Fibroblast of lung (primary cell): Measurements from ENCODE around the gene SURF4. TPM values are rescaled to one million over a fixed set of nuclear protein-coding genes. Genes with fewer than 3 reads are reported as not detected.
A peak's percentile ranks its signal among the peaks of the same experiment; 100 is the strongest.

Experiments used
- DNase-seq, 2 donors: peaks; one replicate each; pipeline versions ENCODE4 v3.0.0 to v3.0.0-alpha.2; 2010; ENCODE audit warnings: low read depth in 2 of 2
- H2AFZ ChIP-seq: 2 replicates; pipeline ENCODE4 v1.5.1; 2012; ENCODE audit warnings: low read length, control low read depth, inconsistent platforms
- H3K27ac ChIP-seq: 2 replicates; pipeline ENCODE4 v1.5.1; 2011; ENCODE audit warnings: low read length, control low read depth; ENCODE audit not compliant: insufficient read depth
- H3K27me3 ChIP-seq: 2 replicates; pipeline ENCODE4 v1.5.1; 2011; ENCODE audit warnings: mild to moderate bottlenecking, low read length; ENCODE audit not compliant: control insufficient read depth, insufficient read depth
- H3K36me3 ChIP-seq: 2 replicates; pipeline ENCODE4 v1.5.1; 2011; ENCODE audit warnings: low read length; ENCODE audit not compliant: control insufficient read depth, insufficient read depth
- H3K4me1 ChIP-seq: 2 replicates; pipeline ENCODE4 v1.5.1; 2011; ENCODE audit warnings: low read length; ENCODE audit not compliant: control insufficient read depth, insufficient read depth; ENCODE audit errors: extremely low read depth
- H3K4me2 ChIP-seq: 2 replicates; pipeline ENCODE4 v1.5.1; 2011; ENCODE audit warnings: low read length, control low read depth; ENCODE audit not compliant: insufficient read depth; ENCODE audit errors: extremely low read depth
- H3K4me3 ChIP-seq, 4 experiments: fragments of 200-600 bp in 1 of 4; sonication (generic) in 1 of 4; replicated peaks in 1 of 4; 2 replicates each; pipeline ENCODE4 v1.5.1; 2011 to 2016; ENCODE audit warnings: low read length in 4 of 4, low read depth in 3 of 4, mild to moderate bottlenecking in 3 of 4, control low read depth in 2 of 4, inconsistent platforms in 1 of 4, mixed read lengths in 1 of 4; ENCODE audit not compliant: insufficient read depth in 1 of 4; ENCODE audit errors: control extremely low read depth in 1 of 4
- H3K79me2 ChIP-seq: 2 replicates; pipeline ENCODE4 v1.5.1; 2012; ENCODE audit warnings: mild to moderate bottlenecking, low read length, inconsistent platforms; ENCODE audit not compliant: control insufficient read depth, insufficient read depth
- H3K9ac ChIP-seq: 2 replicates; pipeline ENCODE4 v1.5.1; 2011; ENCODE audit warnings: mild to moderate bottlenecking, low read length, control low read depth; ENCODE audit not compliant: insufficient read depth
- H3K9me3 ChIP-seq: 2 replicates; pipeline ENCODE4 v1.5.1; 2012; ENCODE audit warnings: low read depth, low read length; ENCODE audit not compliant: control insufficient read depth, insufficient read depth
- H4K20me1 ChIP-seq: 2 replicates; pipeline ENCODE4 v1.5.1; 2011; ENCODE audit warnings: low read length; ENCODE audit not compliant: control insufficient read depth, insufficient read depth; ENCODE audit errors: extremely low read depth
- CTCF ChIP-seq, 2 donors: IDR thresholded peaks in 1 of 2; conservative IDR thresholded peaks in 1 of 2; 1 replicate in 1 of 2; 2 replicates in 1 of 2; pipeline ENCODE4 v1.5.1; 2011 to 2012; ENCODE audit warnings: low read length in 2 of 2, control low read depth in 1 of 2, inconsistent platforms in 1 of 2, low read depth in 1 of 2, mild to moderate bottlenecking in 1 of 2
- EZH2 ChIP-seq: IDR thresholded peaks from 2 replicates; pipeline ENCODE4 v1.5.1; 2012; ENCODE audit warnings: low read length, control low read depth, mild to moderate bottlenecking; ENCODE audit errors: missing control alignments
- polyA plus RNA-seq, 2 donors: library from polyadenylated mRNA; depleted of rRNA in 1 of 2; stranded (reverse) in 1 of 2; unstranded in 1 of 2; fragments of >200 nt; gene quantifications; 2 replicates each; pipeline ENCODE4 v1.2.1, GENCODE V29; 2011 to 2012; ENCODE audit warnings: missing spikeins in 1 of 2
- total RNA-seq: library from RNA; depleted of rRNA; stranded (reverse); fragments of >200 nt; gene quantifications from 2 replicates; pipeline ENCODE4 v1.2.1, GENCODE V29; 2014

Gene SURF4
- total and polyA plus RNA-seq, 2 donors (not counting 1 experiment from before 2014, with no cell fraction given) = 338 to 358 TPM

GRCh38 chr9:133371261-133371711 is 4.6 kb downstream of the SURF4 start:
- H2AFZ ChIP-seq = no peak overlapping the region
- H3K4me2 ChIP-seq = no peak overlapping the region
- H3K27me3 ChIP-seq = no peaks in the 10 kb centered on the region
- H3K4me3 ChIP-seq = no peak overlapping the region
- TF ChIP-seq CTCF (conservative IDR thresholded peaks at IDR 0.05 in 1 of 2, IDR thresholded peaks at IDR 0.05 in 1 of 2; ENCODE audit: low read depth in 1 of 2, low read length in 2 of 2) = no peak
- no peak for TF ChIP-seq EZH2
- H3K9me3 ChIP-seq = no peaks in the 10 kb centered on the region
- H3K9ac ChIP-seq = no peak overlapping the region
- H4K20me1 ChIP-seq = peaks cover 10% of the 10 kb centered on the region
- no peak overlapping the region for H3K27ac ChIP-seq
- peaks cover 43% of the 10 kb centered on the region for H3K36me3 ChIP-seq
- H3K79me2 ChIP-seq = peaks cover 95% of the 10 kb centered on the region
- peak in 1 of 2 donors; percentile 52 for DNase-seq
- peaks cover 10% of the 10 kb centered on the region for H3K4me1 ChIP-seq

DNA sequence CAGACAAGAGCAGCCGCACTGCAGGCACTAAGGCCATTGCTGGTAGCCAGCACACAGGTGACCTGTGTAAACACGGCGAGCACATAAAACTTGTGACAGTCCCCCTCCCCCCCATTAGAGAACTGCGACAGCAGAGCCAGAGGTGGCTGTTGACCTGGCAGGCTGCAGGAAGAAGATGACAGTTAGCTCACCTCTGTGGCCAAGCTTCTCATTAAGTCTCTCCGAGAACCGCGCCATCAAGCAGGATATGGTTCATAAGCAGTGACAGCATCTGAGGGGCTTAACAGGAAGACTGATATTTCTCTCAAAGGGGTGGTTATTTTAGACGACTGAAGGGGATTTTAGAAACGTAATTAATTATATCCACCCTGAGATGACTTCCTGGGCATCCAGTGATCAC is 5.2 kb downstream of the SURF4 start:
- peak overlapping the region; percentile 21 for H3K4me2 ChIP-seq
- H3K4me3 ChIP-seq = no peak overlapping the region
- H3K9me3 ChIP-seq = no peaks in the 10 kb centered on the region
- no peak overlapping the region for H2AFZ ChIP-seq
- peaks cover 100% of the 10 kb centered on the region for H3K79me2 ChIP-seq
- H4K20me1 ChIP-seq = peaks cover 10% of the 10 kb centered on the region
- TF ChIP-seq CTCF (conservative IDR thresholded peaks at IDR 0.05 in 1 of 2, IDR thresholded peaks at IDR 0.05 in 1 of 2; ENCODE audit: low read depth in 1 of 2, low read length in 2 of 2) (no peak), EZH2 (no peak)
- peaks cover 10% of the 10 kb centered on the region for H3K4me1 ChIP-seq
- no peak overlapping the region for H3K9ac ChIP-seq
- no peak for DNase-seq
- H3K27ac ChIP-seq = no peak overlapping the region
- no peaks in the 10 kb centered on the region for H3K27me3 ChIP-seq
- peaks cover 48% of the 10 kb centered on the region for H3K36me3 ChIP-seq

GRCh38 chr9:133369933-133370332 is 5.9 kb downstream of the SURF4 start:
- Histone ChIP-seq H4K20me1 (peaks cover 10% of the 10 kb centered on the region), H3K36me3 (peaks cover 48% of the 10 kb centered on the region), H3K9me3 (no peaks in the 10 kb centered on the region), H3K9ac (no peak overlapping the region), H2AFZ (no peak overlapping the region), H3K27me3 (no peaks in the 10 kb centered on the region), H3K4me1 (peaks cover 10% of the 10 kb centered on the region), H3K27ac (no peak overlapping the region), H3K4me3 (no peak overlapping the region), H3K4me2 (no peak overlapping the region), H3K79me2 (peaks cover 98% of the 10 kb centered on the region)
- DNase-seq = no peak
- no peak for TF ChIP-seq EZH2
- no peak for TF ChIP-seq CTCF (conservative IDR thresholded peaks at IDR 0.05 in 1 of 2, IDR thresholded peaks at IDR 0.05 in 1 of 2; ENCODE audit: low read depth in 1 of 2, low read length in 2 of 2)
